Measurements from ENCODE around the gene ANKRD7. TPM values are rescaled to one million over a fixed set of nuclear protein-coding genes. Genes with fewer than 3 reads are reported as not detected.
"Not testable (repeated sequence)": the region's sequence is repeated elsewhere in the genome, so short reads cannot be mapped to it uniquely, and the experiment has no call there.

The ANKRD7 gene
- polyA plus RNA-seq, 3 donors: not detected

- Histone ChIP-seq H3K36me3 (replicated peaks in 1 of 2; ENCODE audit: control insufficient read depth in 1 of 2, insufficient read depth in 2 of 2, low read length in 2 of 2) (no peaks in the 10 kb centered on the region), H3K4me3 (replicated peaks in 1 of 3; ENCODE audit: low read depth in 2 of 3, low read length in 3 of 3) (no peak overlapping the region), H3K9me3 (replicated peaks in 1 of 2; ENCODE audit: control insufficient read depth in 1 of 2, insufficient read depth in 1 of 2, low read length in 2 of 2) (no peaks in the 10 kb centered on the region), H3K27me3 (ENCODE audit: control insufficient read depth in 2 of 2, insufficient read depth in 2 of 2, low read length in 2 of 2) (no peaks in the 10 kb centered on the region), H3K79me2 (ENCODE audit: insufficient read depth, low read length) (no peaks in the 10 kb centered on the region), H3K4me2 (replicated peaks; ENCODE audit: extremely low read depth, low read length, poor library complexity, severe bottlenecking) (no peak overlapping the region), H4K20me1 (ENCODE audit: insufficient read depth, low read length) (no peaks in the 10 kb centered on the region), H3K4me1 (ENCODE audit: control insufficient read depth in 1 of 2, insufficient read depth in 2 of 2, low read length in 2 of 2) (no peaks in the 10 kb centered on the region), H3K9ac (ENCODE audit: insufficient read depth, low read length, poor library complexity, severe bottlenecking) (no peak overlapping the region), H2AFZ (ENCODE audit: insufficient read depth, low read depth, low read length, poor library complexity, severe bottlenecking) (no peak overlapping the region), H3K27ac (ENCODE audit: low read depth in 1 of 2, low read length in 2 of 2) (no peak overlapping the region)
- Mint-ChIP-seq H3K27me3 (ENCODE audit: low read depth in 3 of 3) (peaks cover 2 to 4% (median 4%) of the 10 kb centered on the region in 3 donors), H3K9me3 (peaks cover 0 to 2% (median 0%) of the 10 kb centered on the region in 7 donors), H3K36me3 (no peaks in the 10 kb centered on the region), H3K4me3 (no peak overlapping the region), H3K27ac (no peak overlapping the region), H3K4me1 (no peaks in the 10 kb centered on the region)
- no peak for TF ChIP-seq CTCF (IDR thresholded peaks at IDR 0.05)
- WGBS (ENCODE audit: insufficient coverage): no CpG with 5 or more reads among the region's 1 CpG
- intact Hi-C loops (cut with micrococcal nuclease): no loop called here
- no peak for DNase-seq
Measured at GRCh38 chr7:118233799-118234198, 9.3 kb downstream of the ANKRD7 start.

GRCh38 chr7:118239014-118239413 is 14.5 kb downstream of the ANKRD7 start:
- no peaks in the 10 kb centered on the region for H3K79me2 ChIP-seq (ENCODE audit: insufficient read depth, low read length)
- no peak for TF ChIP-seq CTCF (IDR thresholded peaks at IDR 0.05)
- DNase-seq: no peak
- H3K36me3 ChIP-seq (replicated peaks in 1 of 2; ENCODE audit: control insufficient read depth in 1 of 2, insufficient read depth in 2 of 2, low read length in 2 of 2): no peaks in the 10 kb centered on the region
- H3K9me3 ChIP-seq (replicated peaks in 1 of 2; ENCODE audit: control insufficient read depth in 1 of 2, insufficient read depth in 1 of 2, low read length in 2 of 2): no peaks in the 10 kb centered on the region
- Mint-ChIP-seq H3K4me3 (no peak overlapping the region), H3K27ac (no peak overlapping the region), H3K27me3 (ENCODE audit: low read depth in 3 of 3) (peaks cover 0 to 6% (median 0%) of the 10 kb centered on the region in 3 donors), H3K9me3 (no peaks in the 10 kb centered on the region), H3K36me3 (no peaks in the 10 kb centered on the region), H3K4me1 (no peaks in the 10 kb centered on the region)
- whole genome bisulfite sequencing (ENCODE audit: insufficient coverage): 100% methylated on average over 3 of the region's 3 CpGs
- H3K4me3 ChIP-seq (replicated peaks in 1 of 3; ENCODE audit: low read depth in 2 of 3, low read length in 3 of 3): no peak overlapping the region
- no peaks in the 10 kb centered on the region for H3K4me1 ChIP-seq (ENCODE audit: control insufficient read depth in 1 of 2, insufficient read depth in 2 of 2, low read length in 2 of 2)
- intact Hi-C loops (cut with micrococcal nuclease): no loop called here
- no peak overlapping the region for H3K4me2 ChIP-seq (replicated peaks; ENCODE audit: extremely low read depth, low read length, poor library complexity, severe bottlenecking)
- no peak overlapping the region for H2AFZ ChIP-seq (ENCODE audit: insufficient read depth, low read depth, low read length, poor library complexity, severe bottlenecking)
- no peaks in the 10 kb centered on the region for H3K27me3 ChIP-seq (ENCODE audit: control insufficient read depth in 2 of 2, insufficient read depth in 2 of 2, low read length in 2 of 2)
- H4K20me1 ChIP-seq (ENCODE audit: insufficient read depth, low read length): no peaks in the 10 kb centered on the region
- no peak overlapping the region for H3K27ac ChIP-seq (ENCODE audit: low read depth in 1 of 2, low read length in 2 of 2)
- no peak overlapping the region for H3K9ac ChIP-seq (ENCODE audit: insufficient read depth, low read length, poor library complexity, severe bottlenecking)

GRCh38 chr7:118240320-118240719 is 15.8 kb downstream of the ANKRD7 start:
- H3K27me3 ChIP-seq (ENCODE audit: control insufficient read depth in 2 of 2, insufficient read depth in 2 of 2, low read length in 2 of 2); DNase-seq; H3K4me2 ChIP-seq (replicated peaks; ENCODE audit: extremely low read depth, low read length, poor library complexity, severe bottlenecking); H3K4me3 ChIP-seq (replicated peaks in 1 of 3; ENCODE audit: low read depth in 2 of 3, low read length in 3 of 3); intact Hi-C loops (cut with micrococcal nuclease); H3K36me3 ChIP-seq (replicated peaks in 1 of 2; ENCODE audit: control insufficient read depth in 1 of 2, insufficient read depth in 2 of 2, low read length in 2 of 2); H3K4me1 Mint-ChIP-seq; H3K36me3 Mint-ChIP-seq; H3K79me2 ChIP-seq (ENCODE audit: insufficient read depth, low read length); H2AFZ ChIP-seq (ENCODE audit: insufficient read depth, low read depth, low read length, poor library complexity, severe bottlenecking); H3K9ac ChIP-seq (ENCODE audit: insufficient read depth, low read length, poor library complexity, severe bottlenecking); H3K27ac ChIP-seq (ENCODE audit: low read depth in 1 of 2, low read length in 2 of 2); H3K4me3 Mint-ChIP-seq; H3K27me3 Mint-ChIP-seq (ENCODE audit: low read depth in 3 of 3); H4K20me1 ChIP-seq (ENCODE audit: insufficient read depth, low read length); H3K9me3 Mint-ChIP-seq; H3K9me3 ChIP-seq (replicated peaks in 1 of 2; ENCODE audit: control insufficient read depth in 1 of 2, insufficient read depth in 1 of 2, low read length in 2 of 2); H3K4me1 ChIP-seq (ENCODE audit: control insufficient read depth in 1 of 2, insufficient read depth in 2 of 2, low read length in 2 of 2); H3K27ac Mint-ChIP-seq: not testable (repeated sequence)
- WGBS (ENCODE audit: insufficient coverage): no CpG with 5 or more reads among the region's 2 CpGs

Measured in CD14-positive monocyte (primary cell).